HG02970 (cell line): ENCODE data around the gene ZNF385B.
"Not testable (repeated sequence)": the region's sequence is repeated elsewhere in the genome, so short reads cannot be mapped to it uniquely, and the experiment has no call there.

Experiments used
- ATAC-seq: cut with Tn5 transposase; IDR thresholded peaks from one replicate; pipeline ENCODE4 v1.9.1; 2021; ENCODE audit warnings: mild to moderate bottlenecking, moderate library complexity, moderate number of reproducible peaks; ENCODE audit not compliant: unreplicated experiment, low FRiP score

ZNF385B gene

DNA sequence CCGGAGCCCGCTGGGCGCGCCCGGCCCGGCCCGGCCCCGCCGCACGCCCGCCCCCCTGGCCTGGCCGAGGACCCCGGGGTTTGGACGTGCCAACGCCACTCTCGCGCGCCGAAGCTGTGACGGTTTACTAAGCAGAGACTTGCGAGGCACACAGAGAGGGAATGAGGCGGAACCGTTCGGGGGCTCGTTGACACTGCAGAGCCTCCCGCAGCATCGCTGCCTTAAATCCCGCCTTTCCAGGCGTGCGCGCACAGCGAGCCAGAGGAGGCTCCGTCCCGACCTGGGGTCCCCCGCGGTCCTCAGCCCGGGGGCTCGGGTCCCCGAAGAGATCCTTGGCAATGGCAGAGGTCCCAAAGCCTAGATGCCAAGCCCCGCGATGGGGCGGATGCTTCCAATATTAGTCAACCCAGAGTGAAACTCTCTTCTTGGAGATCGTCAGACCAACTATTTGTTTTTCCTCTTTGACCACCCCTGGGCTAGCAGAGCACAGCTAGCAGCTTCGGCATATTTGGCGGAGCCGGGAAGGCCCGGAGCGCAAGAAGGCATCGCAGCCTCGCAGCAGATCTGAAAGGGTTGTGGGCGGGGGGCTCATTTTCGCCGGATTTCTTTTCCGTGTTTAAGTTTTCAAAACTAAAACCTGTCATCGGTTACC lies at the start of gene ZNF385B:
ZNF385B (minus strand) TSS at position 197 of the 652 bp plus-strand sequence.
- no peak for ATAC-seq

DNA sequence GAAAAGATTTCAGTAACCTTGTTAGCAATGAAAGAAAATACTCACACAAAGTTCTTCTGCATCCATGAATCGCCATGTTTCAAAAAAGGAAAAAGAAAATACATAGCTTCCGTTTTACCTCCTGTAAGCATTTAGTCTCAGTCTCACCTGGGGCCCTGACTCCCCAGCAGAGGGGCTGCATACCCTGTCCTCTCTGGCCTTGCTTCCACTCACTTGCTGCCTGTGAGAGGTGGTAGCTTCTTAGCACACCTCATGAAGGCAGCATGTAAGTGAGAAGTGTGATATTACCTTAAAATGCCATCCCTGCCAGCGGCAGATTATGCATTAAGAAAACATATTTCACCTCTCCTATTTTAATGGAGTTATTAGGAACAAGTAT lies 49.3 kb upstream of the ZNF385B start:
- ATAC-seq: no peak

DNA sequence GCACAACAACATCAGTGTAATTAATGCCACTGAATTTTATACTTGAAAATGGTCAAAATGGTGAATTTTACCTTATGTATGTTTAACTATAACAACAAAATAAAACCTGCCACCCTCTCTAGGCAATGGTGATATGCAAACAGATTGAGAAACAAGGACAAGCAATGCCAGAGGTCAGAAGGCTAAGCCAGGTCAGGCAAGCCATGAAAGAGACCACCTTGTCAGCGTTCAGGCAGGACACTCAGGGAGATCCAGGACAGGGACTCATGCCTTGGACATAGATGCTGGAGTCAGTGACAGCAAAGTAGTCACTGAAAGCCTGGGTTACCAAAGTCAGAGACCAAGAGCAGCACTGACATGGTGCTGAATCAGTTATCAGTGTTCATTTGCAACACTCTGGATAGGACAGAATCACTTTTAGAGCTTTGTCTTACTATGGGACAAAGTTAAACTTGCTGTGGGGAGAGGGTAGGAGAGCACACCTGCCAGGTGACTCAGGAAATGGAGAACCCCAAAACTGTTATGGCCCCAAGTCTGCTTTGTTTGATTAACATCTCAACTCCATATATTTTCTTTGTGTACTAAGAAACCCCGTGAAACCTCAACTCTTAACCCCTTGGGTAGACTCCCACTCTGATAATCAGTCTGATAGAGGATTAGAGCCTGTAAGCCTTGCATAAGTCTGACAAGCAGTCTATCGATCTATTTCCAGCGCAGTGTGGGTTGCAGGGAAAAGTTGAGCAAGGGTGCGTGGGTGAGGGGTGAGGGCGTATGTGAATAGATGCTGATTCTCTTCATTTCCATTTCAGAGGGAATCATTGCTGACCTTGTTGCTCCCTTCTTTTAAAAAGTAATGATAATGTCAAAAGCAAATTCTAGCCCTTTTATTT lies 48.7 kb upstream of the ZNF385B start:
- no peak for ATAC-seq

DNA sequence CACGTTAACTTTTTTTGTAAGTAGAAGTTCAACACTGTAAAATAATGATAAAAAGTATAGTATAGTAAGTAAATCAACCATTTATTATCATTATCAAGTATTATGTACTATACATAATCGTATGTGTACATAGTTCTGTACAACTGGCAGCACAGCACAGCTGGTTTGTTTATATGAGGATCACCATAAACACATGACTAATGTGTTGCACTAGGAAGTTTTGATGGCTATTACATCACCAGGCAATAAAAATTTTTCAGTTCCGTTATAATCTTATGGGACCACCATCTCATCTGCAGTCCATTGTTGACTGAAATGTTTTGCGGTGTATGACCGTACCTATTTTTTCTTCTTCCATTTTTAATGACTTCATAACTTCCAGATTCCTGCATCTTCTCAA lies 39.2 kb upstream of the ZNF385B start:
- ATAC-seq: no peak

DNA sequence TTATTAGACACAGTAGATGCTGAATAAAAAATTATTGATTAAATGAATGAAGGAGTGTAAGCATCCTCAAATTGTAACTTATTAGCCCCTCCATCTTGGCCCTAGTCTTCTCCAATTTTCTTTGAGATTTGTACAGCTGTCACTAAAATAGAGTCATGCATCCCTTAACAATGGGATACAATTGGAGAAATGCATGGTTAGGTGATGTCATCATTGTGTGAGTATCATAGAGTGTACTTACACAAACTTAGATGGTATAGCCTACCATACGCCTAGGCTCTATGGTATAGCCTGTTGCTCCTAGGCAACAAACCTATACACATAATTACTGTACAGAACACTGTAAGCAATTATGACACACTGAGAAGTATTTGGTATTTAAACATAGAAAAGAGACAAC lies 38.3 kb upstream of the ZNF385B start:
- no peak for ATAC-seq

DNA sequence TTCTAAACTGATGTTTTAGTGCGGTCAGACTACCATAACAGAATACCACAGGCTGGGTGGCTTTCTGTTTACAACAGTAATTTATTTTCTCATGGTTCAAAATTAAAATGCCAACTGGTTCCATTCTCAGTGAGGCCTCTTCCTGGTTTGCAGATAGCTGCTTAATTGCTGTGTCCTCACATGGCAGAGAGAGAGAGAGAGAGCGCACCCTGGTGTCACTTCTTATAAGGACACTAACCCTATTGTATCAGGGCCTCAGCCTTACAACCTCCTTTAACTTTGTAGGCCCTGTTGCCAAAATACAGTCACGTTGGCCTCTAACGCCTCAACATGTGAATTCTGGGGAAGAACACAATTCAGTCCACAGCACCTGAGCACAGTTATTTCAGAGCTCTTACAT lies 37.5 kb upstream of the ZNF385B start:
- no peak for ATAC-seq

DNA sequence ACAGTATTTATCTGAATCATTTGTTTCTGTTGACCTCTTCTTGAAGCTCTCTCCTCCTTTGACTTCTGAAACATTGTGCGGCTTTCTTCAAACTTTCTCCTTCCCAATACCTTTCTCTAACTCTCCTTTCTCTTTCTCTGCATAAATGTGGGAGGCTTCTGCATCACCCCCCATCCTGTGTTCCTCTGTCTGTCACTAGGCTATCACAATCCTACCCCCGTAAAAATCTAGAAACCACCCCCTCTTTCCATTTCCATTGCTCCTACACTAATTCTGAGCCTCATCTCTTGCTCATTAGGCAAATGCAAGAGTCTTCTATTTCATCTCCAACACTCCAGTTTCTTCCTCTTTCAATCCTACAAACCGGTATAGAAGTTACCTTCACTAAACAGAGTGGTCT lies 32.2 kb upstream of the ZNF385B start:
- no peak for ATAC-seq

DNA sequence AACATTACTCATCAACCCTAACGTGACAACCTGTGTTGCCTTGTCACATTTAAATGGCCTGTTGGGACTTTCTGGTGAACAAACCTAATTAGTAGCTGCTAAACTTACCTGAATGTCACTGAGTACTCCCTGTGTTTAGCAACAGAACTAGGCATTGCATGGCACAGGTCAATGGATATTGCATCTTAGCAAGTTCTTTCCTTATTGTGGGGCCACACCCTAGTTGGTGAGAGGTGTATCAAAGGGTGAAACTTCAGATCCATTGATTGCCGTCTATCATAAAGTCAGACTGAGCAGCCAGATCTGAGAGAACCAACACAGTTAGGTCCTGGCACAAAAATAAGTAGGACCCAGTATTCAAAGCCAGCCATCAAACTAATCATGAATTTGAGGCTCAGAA lies 29.8 kb upstream of the ZNF385B start:
- no peak for ATAC-seq

DNA sequence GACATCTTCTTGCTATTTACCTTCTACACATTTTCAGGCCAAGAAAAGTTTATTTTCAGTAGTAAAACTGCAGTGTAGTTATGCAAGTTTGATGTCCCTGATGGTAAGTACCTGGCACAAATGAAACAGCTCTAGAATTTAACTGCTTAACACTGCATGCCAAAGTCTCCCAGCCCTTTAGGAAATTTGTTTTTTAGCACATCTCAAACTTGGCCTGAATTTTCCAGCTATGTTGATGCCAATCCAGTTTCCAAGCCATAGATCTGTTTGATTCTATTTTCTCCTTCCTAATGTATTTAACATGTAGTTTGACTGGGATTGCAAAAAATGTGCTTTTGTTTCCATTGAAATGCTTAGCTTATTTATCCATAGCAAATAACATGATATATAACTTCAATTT lies 29.3 kb upstream of the ZNF385B start:
- no peak for ATAC-seq

DNA sequence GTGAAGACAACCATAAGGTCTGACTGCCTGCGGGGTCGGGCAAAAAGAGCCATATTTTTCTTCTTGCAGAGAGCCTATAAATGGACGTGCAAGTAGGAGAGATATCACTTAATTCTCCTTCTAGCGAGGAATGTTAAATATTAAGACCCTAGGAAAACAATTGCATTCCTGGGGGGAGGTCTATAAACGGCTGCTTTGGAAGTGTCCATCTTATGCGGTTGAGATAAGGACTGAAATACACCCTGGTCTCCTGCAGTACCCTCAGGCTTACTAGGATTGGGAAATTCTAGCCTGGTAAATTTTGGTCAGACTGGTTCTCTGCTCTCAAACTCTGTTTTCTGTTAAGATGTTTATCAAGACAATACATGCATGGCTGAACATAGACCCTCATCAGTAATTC lies 27.2 kb upstream of the ZNF385B start:
- ATAC-seq: not testable (repeated sequence)

DNA sequence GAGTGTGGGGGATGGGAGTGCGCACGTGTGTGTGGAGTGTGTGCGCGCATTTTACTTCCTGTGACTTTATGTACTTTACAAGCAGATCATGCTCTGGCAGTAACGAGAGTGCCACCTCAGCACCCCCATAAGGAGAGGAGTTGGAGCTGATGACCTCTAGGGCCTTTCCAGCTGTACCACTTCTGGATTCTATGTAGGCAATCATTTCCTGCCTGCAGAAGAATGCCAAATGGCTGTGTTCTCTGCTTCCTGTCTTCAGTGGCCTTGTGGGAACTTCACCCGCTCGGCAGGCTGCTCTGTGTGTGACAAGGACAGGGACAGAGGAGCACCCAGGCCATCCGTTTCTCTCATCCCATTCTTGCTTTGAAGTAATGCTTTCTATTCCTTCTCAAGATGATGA lies 22.8 kb upstream of the ZNF385B start:
- ATAC-seq: no peak

DNA sequence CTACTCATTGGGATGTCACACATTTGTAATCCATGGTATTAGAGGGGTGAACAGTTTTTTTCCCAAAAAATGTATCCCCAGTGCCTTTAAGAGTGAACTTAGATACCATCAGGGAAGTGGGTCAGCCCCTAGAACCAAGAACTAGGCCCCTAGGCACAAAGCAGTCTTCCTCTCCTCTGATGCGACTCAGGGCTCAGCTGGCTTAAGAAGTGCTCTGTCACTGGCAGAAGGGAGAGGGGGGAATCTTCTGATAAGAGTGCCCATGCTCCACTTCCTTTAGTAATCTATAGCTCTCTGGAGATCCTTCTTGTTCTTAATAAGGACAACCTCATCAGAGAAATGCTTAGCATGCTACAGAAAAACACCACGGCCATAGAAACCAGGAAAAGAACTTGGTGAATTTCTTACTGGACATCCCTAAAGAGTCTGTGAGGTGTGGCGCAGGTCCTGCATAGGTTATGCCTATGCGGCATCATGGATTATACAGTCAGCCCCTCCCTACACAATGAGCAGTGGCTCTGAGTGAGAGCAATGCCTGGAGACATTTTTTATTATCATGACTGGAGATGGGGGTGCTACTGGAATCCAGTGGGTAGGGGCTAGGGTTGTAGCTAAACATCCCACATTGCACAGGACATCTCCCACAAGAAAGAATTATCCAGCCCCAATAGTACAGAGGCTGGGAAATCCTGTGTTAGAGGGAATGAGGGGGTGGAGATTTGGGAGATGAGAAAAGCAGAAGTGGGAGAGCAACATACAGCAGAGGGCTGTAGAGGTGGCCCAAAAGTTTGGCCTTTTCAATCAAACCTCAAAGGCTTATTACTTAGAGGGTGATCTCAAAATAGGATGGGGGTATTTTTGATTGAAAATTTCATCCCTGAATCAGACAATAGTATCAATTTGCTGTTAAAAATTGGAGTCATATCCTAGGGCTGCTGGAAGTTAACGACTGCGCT lies 21.7 kb upstream of the ZNF385B start:
- no peak for ATAC-seq

DNA sequence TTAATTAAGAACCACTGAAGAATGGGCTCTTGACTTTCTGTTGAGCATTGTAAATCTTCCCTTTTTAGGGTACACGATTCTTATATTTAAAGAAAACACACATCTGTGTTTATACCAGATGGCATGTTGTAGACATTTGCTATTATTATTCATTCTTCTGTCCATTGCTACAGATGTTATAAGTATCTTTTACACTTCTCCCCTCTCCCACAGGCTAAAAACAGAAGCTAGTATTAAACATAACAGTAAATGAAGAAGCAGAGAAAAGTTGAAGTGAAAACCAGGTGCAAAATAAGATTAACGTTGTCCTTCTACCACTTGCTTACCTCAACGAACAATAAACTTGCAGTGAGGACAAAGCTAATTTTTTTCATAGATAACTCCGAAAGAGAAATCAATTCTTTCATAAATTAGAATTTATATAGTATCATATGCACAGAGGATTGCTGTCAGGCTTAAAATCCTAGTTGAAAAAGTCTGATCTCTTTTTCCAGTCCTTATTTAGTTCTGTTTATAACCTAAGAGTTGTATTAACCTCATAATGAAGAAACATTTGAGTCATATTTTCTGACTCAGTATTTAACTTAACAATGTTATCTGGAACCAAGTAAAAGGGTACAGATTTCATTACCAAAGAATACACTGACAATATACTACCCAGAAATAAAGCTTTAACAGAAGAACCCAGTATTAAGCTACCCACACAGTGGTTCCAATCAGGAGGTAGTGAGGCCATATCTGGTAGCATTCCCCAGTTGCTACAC lies 16.4 kb upstream of the ZNF385B start:
- no peak for ATAC-seq

DNA sequence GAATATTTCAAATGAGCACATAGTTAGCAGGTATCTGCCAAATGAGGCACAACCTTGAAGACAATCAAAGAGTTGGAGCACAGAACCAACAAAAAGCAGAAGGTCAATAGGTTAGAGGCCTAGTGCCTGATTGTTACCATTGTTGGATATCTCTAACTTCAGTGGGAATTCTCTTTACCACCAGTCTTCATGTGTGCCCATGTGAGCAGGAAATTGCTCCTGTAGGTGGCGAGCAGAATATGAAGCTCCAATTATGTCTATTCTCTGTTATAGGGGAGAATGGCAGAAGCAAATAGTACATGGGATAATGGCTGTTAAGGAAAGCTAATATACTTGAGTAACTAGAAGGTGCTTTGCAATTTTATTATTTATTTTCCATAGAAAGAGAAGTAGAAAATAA lies 14.9 kb upstream of the ZNF385B start:
- no peak for ATAC-seq

DNA sequence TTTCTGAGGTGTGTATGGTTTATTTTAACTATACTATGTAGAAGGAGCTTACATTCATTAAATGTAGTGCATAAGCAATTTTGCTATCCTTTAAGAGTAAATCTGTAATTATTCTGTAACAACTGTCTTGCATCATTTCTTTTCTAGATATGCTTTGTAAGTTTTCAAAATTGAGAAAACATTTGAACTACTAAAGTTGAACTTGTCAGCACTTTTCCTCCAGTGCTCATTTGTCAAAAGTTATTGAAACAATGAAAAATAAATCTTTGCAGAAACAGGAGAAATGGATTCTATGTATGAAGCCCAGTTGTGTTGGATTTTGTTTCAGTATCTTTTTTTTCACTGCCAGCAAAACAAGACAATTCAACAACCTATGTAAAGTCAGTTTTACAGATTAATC lies 14.5 kb upstream of the ZNF385B start:
- no peak for ATAC-seq

DNA sequence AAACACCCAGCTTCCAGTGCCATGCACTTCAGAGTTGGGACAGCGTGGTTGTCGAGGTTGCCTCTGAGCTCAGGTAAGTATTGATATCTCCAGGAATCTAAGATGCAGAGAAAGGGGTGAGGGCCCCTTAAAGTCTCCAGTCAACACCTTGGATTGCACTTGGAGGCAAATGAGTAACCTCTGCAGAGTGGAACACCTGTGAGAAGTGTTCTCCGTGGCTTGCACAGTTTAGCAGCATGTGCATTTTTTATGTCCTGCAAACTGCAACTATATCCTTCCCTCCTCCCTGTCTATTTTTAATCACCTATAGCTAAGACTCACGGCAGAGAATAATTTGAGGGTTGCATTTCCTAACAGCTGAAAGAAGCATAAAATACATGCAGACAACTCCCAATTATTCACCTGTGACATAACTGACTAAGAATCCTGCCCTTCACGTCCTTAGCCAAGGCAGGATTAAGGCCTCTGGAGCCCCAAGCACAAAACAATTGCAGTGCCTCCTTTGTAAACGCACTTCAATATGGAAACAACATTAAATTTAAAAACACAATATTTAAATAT lies 1.6 kb upstream of the ZNF385B start:
- ATAC-seq: no peak

DNA sequence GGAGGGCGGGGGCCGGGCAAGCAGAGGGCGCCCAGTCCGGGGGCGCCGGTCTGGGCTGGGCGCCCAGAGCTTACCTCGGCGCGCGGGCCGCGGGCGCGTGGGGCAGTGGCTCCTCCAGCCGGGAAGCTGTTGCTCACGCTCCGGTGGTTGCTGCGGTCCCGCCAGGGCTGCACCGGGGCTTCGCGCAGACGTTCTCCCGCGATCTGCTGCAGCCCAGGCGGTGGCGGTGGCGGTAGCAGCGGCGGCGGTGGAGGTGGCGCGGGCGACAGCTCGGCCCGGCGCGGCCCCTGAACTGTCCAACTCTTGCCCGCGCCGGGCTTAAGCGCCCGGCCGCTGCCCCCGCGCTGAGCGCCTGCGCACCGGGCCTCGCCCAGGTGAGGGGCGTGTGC lies 391 bp downstream of the ZNF385B start:
- ATAC-seq: no peak

DNA sequence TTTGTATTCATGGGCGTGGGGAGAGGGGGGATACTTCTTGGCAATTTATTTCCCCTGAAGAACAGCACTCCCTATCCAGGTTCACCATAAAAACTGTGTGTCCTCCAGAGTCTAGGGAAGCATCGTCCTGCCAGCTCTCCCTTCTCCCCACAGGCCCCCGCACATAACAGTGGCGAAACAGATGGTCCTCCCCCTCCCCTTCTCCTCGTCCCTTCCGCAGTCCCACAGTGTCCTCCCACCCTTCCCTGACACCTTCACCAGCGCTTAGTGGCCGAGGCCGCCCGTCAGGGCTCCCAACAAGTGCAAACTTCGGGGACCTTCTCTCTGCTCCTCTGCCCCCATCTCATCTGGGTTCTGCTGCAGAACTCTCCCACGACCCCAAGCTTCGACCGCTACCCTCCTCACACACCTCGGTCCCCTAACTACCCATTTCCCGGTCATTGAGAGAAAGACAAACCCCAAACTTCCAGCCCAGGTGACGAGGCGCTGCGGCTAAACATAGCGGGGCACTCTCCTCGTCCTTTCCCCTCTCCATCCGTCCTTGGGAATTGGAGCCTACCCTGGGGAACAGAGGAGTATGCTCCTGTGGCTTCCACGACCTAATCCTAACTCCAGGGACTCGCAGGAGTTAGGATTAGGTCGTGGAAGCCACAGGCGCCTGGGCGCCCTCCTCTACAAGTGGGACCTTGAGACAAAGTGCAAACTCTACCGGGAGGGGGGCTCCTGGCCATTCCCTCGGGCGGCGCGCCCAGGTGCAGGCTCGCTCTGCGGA lies 971 bp downstream of the ZNF385B start:
- no peak for ATAC-seq

DNA sequence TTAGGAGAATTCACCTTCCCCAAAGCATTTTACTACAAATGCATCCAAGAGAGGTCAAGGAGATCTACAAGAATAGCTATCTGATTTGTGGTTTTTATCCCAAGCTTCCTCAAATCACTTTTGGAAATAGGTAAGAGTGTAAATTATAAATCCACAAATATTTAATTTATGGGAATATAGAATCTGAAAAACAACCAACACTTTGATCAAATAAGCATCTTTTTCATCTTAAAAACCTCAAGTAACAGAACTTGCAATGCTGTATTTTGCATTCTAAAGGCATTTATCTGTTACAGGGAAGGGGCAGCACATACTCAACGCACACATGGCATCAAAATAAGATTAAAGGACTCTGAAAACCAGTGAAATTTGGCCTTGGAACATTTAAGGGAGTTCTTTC lies 1.9 kb downstream of the ZNF385B start:
- no peak for ATAC-seq
